GM23338 (cell line): ENCODE data around the gene BLOC1S3. TPM values are rescaled to one million over a fixed set of nuclear protein-coding genes. Genes with fewer than 3 reads are reported as not detected.

ENCODE experiments used
- ATAC-seq: fragments of 200-7000 bp; cut with Tn5 transposase; 3 replicates; pipeline ENCODE4 v1.9.1; 2020
- DNase-seq: peaks from one replicate; pipeline ENCODE4 v3.0.0-alpha.2; 2015; ENCODE audit warnings: low spot score
- H2AFZ ChIP-seq: fragments of 200-600 bp; sonication (generic); 2 replicates; pipeline ENCODE4 v1.8.0; 2016; ENCODE audit warnings: antibody characterized with exemption, mild to moderate bottlenecking, moderate library complexity
- H3F3A ChIP-seq: fragments of 200-600 bp; sonication (generic); replicated peaks from 2 replicates; pipeline ENCODE4 v1.8.0; 2017; ENCODE audit warnings: antibody characterized with exemption, mixed run types, low read depth
- H3K27ac ChIP-seq: fragments of 200-600 bp; sonication (generic); 2 replicates; pipeline ENCODE4 v1.6.1; 2016; ENCODE audit warnings: low read depth
- H3K27me3 ChIP-seq: fragments of 200-600 bp; sonication (generic); 2 replicates; pipeline ENCODE4 v1.8.0; 2016; ENCODE audit warnings: mild to moderate bottlenecking, mixed run types, moderate library complexity; ENCODE audit not compliant: insufficient read depth
- H3K36me3 ChIP-seq: fragments of 200-600 bp; sonication (generic); 2 replicates; pipeline ENCODE4 v1.8.0; 2016; ENCODE audit warnings: mild to moderate bottlenecking; ENCODE audit not compliant: insufficient read depth
- H3K4me1 ChIP-seq: fragments of 200-600 bp; sonication (generic); 2 replicates; pipeline ENCODE4 v1.8.0; 2016; ENCODE audit warnings: mild to moderate bottlenecking, moderate library complexity; ENCODE audit not compliant: insufficient read depth
- H3K4me2 ChIP-seq: fragments of 200-600 bp; sonication (generic); 2 replicates; pipeline ENCODE4 v1.7.1; 2017; ENCODE audit warnings: mixed run types
- H3K4me3 ChIP-seq: fragments of 200-600 bp; sonication (generic); 2 replicates; pipeline ENCODE4 v1.6.1; 2016; ENCODE audit warnings: mixed run types
- H3K79me2 ChIP-seq: fragments of 200-600 bp; sonication (generic); replicated peaks from 2 replicates; pipeline ENCODE4 v1.8.0; 2017; ENCODE audit warnings: mild to moderate bottlenecking; ENCODE audit not compliant: insufficient read depth
- H3K9me2 ChIP-seq: fragments of 200-600 bp; sonication (generic); 2 replicates; pipeline ENCODE4 v1.8.0; 2017; ENCODE audit not compliant: insufficient read depth
- H4K20me1 ChIP-seq: fragments of 200-600 bp; sonication (generic); replicated peaks from 2 replicates; pipeline ENCODE4 v1.8.0; 2017; ENCODE audit warnings: mild to moderate bottlenecking; ENCODE audit not compliant: insufficient read depth
- H3K27ac Mint-ChIP-seq: 2 replicates; pipeline ENCODE4 v1.8.0; 2020; ENCODE audit warnings: inconsistent platforms, mild to moderate bottlenecking, moderate library complexity, mixed read lengths
- H3K27me3 Mint-ChIP-seq: 3 replicates; pipeline ENCODE4 v1.8.0; 2022; ENCODE audit warnings: low read depth, mild to moderate bottlenecking, moderate library complexity, mixed read lengths, inconsistent platforms; ENCODE audit not compliant: insufficient read depth, poor library complexity
- H3K36me3 Mint-ChIP-seq: 3 replicates; pipeline ENCODE4 v1.8.0; 2021; ENCODE audit warnings: low read depth, mild to moderate bottlenecking, inconsistent platforms, moderate library complexity, mixed read lengths
- H3K4me1 Mint-ChIP-seq: 3 replicates; pipeline ENCODE4 v1.8.0; 2020; ENCODE audit warnings: mild to moderate bottlenecking, inconsistent platforms, mixed read lengths
- H3K4me3 Mint-ChIP-seq: 3 replicates; pipeline ENCODE4 v1.8.0; 2021; ENCODE audit warnings: moderate library complexity, mild to moderate bottlenecking, inconsistent platforms, mixed read lengths
- H3K9me3 Mint-ChIP-seq: 3 replicates; pipeline ENCODE4 v1.8.0; 2020; ENCODE audit warnings: moderate library complexity, mild to moderate bottlenecking, inconsistent platforms, mixed read lengths
- CTCF ChIP-seq, 2 experiments: fragments of 200-600 bp in 1 of 2; sonication (generic) in 1 of 2; conservative IDR thresholded peaks; 2 replicates each; pipeline versions ENCODE4 v1.5.1 to v1.6.1; 2016 to 2017; ENCODE audit warnings: antibody characterized with exemption in 2 of 2, low read depth in 2 of 2, mild to moderate bottlenecking in 2 of 2, moderate library complexity in 1 of 2
- ETS1 ChIP-seq: IDR thresholded peaks from 2 replicates; pipeline ENCODE4 v1.6.1; 2016; ENCODE audit warnings: antibody characterized with exemption
- NANOG ChIP-seq: IDR thresholded peaks from 2 replicates; pipeline ENCODE4 v1.6.1; 2016; ENCODE audit warnings: antibody characterized with exemption, borderline replicate concordance
- STAT1 ChIP-seq: IDR thresholded peaks from one replicate; pipeline ENCODE4 v1.6.1; 2016; ENCODE audit warnings: antibody characterized with exemption; ENCODE audit not compliant: unreplicated experiment
- ZNF462 ChIP-seq: fragments of 250-450 bp; sonication (Bioruptor Pico); IDR thresholded peaks from 2 replicates; pipeline ENCODE4 v1.5.0; 2020; ENCODE audit warnings: mild to moderate bottlenecking, moderate library complexity
- polyA plus RNA-seq: library from polyadenylated mRNA; unstranded; fragments of >200 nt; fragmentation: Nextera tagmentation; extraction: Ambion mirVana; gene quantifications from 2 replicates; pipeline ENCODE4 v1.2.1, GENCODE V29; 2016
- total RNA-seq: library from RNA; depleted of rRNA; stranded (reverse); fragments of >200 nt; shearing (Covaris generic); gene quantifications from 2 replicates; pipeline ENCODE4 v1.2.3, GENCODE V29; 2014

The BLOC1S3 gene
- total and polyA plus RNA-seq, 2 experiments from 2014 or later = 2.5 to 15.9 TPM

GRCh38 chr19:45160870-45161737 lies 17.5 kb upstream of the BLOC1S3 start, which contains the start of gene NKPD1 (continued):
- TF ChIP-seq ZNF462 (CRISPR knock-in tag) (no peak), STAT1 (no peak), ETS1 (no peak)

GRCh38 chr19:45161738-45162607 lies 16.6 kb upstream of the BLOC1S3 start:
- TF ChIP-seq NANOG (no peak), CTCF (conservative IDR thresholded peaks at IDR 0.05; ENCODE audit: low read depth in 2 of 2) (peak; percentile 69 to 86)
- no peaks in the 10 kb centered on the region for H3K9me2 ChIP-seq
- H3K36me3 Mint-ChIP-seq = no peaks in the 10 kb centered on the region; the same call in 2 of the 3 replicates
- no peak overlapping the region for H3K4me3 ChIP-seq
- H3K4me1 ChIP-seq = 0 out of 2 replicates have a peak, but pooled peaks cover 2% of the 10 kb centered on the region
- H3K9me3 Mint-ChIP-seq = no peaks in the 10 kb centered on the region; the same call in 2 of the 3 replicates
- H3K36me3 ChIP-seq = no peaks in the 10 kb centered on the region
- no peaks in the 10 kb centered on the region for H3K27me3 ChIP-seq
- ATAC-seq = peak; percentile 64
- no peaks in the 10 kb centered on the region; the same call in 1 of the 2 replicates for H4K20me1 ChIP-seq
- no peak overlapping the region for H2AFZ ChIP-seq
- H3F3A ChIP-seq = no peaks in the 10 kb centered on the region; the same call in 1 of the 2 replicates
- no peaks in the 10 kb centered on the region for H3K79me2 ChIP-seq
- H3K4me2 ChIP-seq = 0 out of 2 replicates have a peak overlapping the region, but pooled peaks have one; percentile 43
- DNase-seq = peak; percentile 87
- H3K4me3 Mint-ChIP-seq = no peak overlapping the region
- H3K4me1 Mint-ChIP-seq = peaks cover 22% of the 10 kb centered on the region
- no peak overlapping the region for H3K27ac Mint-ChIP-seq
- no peak overlapping the region for H3K27ac ChIP-seq
- peaks cover 19% of the 10 kb centered on the region for H3K27me3 Mint-ChIP-seq
